ENCODE measurements around the gene PIH1D2. TPM values are rescaled to one million over a fixed set of nuclear protein-coding genes. Genes with fewer than 3 reads are reported as not detected.

Gene PIH1D2
- total and polyA plus RNA-seq, 9 of the 15 experiments (the other 6 are each of a cell fraction or from before 2014, with no cell fraction given) = 1.5 to 5.4 (median 3.0) TPM

- peak; percentile 90 for TF ChIP-seq E2F8 (IDR thresholded peaks at IDR 0.05; ENCODE audit: low read depth, partially characterized antibody)
- no peak for TF ChIP-seq MAFK (IDR thresholded peaks at IDR 0.05; ENCODE audit: low read length)
- TF ChIP-seq CHD2 (IDR thresholded peaks at IDR 0.05; ENCODE audit: low read depth, low read length) = peak; percentile 4; the same call in 1 of the 2 replicates
- no peak for TF ChIP-seq MCM7 (IDR thresholded peaks at IDR 0.05)
- peak; percentile 36 to 38; a peak in 2 of 4 replicates for TF ChIP-seq MAZ (CRISPR knock-in tag; conservative IDR thresholded peaks at IDR 0.05 in 1 of 2, IDR thresholded peaks at IDR 0.05 in 1 of 2)
- no peak for TF ChIP-seq IRF2 (CRISPR knock-in tag; IDR thresholded peaks at IDR 0.05)
- TF ChIP-seq ZFP30 (CRISPR knock-in tag; IDR thresholded peaks at IDR 0.05; ENCODE audit: borderline replicate concordance) = no peak
- TF ChIP-seq DACH1 (IDR thresholded peaks at IDR 0.05; ENCODE audit: partially characterized antibody) = no peak
- TF ChIP-seq FOXA3 (CRISPR knock-in tag; conservative IDR thresholded peaks at IDR 0.05 in 1 of 2, IDR thresholded peaks at IDR 0.05 in 1 of 2) = 0 out of 4 replicates have a peak, but pooled peaks of 1 of the 2 experiments have one; percentile 36
- TF ChIP-seq CBFA2T2 (conservative IDR thresholded peaks at IDR 0.05) = no peak
- peak; percentile 93 for TF ChIP-seq SUPT5H (IDR thresholded peaks at IDR 0.05)
- TF ChIP-seq SREBF2 (CRISPR knock-in tag; IDR thresholded peaks at IDR 0.05) = no peak
- no peak for TF ChIP-seq E2F3 (CRISPR knock-in tag; IDR thresholded peaks at IDR 0.05)
- no peak for TF ChIP-seq HINFP (tag; conservative IDR thresholded peaks at IDR 0.05; ENCODE audit: low read depth)
- no peak for TF ChIP-seq HNRNPH1 (optimal IDR thresholded peaks at IDR 0.05; ENCODE audit: low read depth, low read length)
- TF ChIP-seq NR2C1 (IDR thresholded peaks at IDR 0.05) = peak; percentile 100
- TF ChIP-seq NR2C1 (tag; IDR thresholded peaks at IDR 0.05) = peak; percentile 99
- TF ChIP-seq CHD1 (IDR thresholded peaks at IDR 0.05; ENCODE audit: low read length) = peak; percentile 47
- TF ChIP-seq ZNF174 (CRISPR knock-in tag; IDR thresholded peaks at IDR 0.05) = no peak
- no peak for TF ChIP-seq NR2F6 (CRISPR knock-in tag; IDR thresholded peaks at IDR 0.05)
- TF ChIP-seq MEF2A (IDR thresholded peaks at IDR 0.05; ENCODE audit: control insufficient read depth, low read depth, low read length) = no peak
- peak; percentile 92 for TF ChIP-seq POLR2B (IDR thresholded peaks at IDR 0.05; ENCODE audit: low read depth, partially characterized antibody)
- peak; percentile 100 for TF ChIP-seq NR2C2 (CRISPR knock-in tag; IDR thresholded peaks at IDR 0.05)
- peak; percentile 100 for TF ChIP-seq NR2C2 (tag; IDR thresholded peaks at IDR 0.05)
These were observed 12.8 kb upstream of the PIH1D2 start, which contains the start of the genes SDHD and TIMM8B (continued) for GRCh38 chr11:112086422-112087191.
